ENCODE measurements around the gene CLDN22. TPM values are rescaled to one million over a fixed set of nuclear protein-coding genes. Genes with fewer than 3 reads are reported as not detected.

CLDN22 gene
- total RNA-seq, 4 donors from 2014 or later = not detected

GRCh38 chr4:183335369-183335940, 15.4 kb upstream of the CLDN22 start:
- H3K4me1 ChIP-seq = no peaks in the 10 kb centered on the region
- no peaks in the 10 kb centered on the region for H3K9me3 ChIP-seq
- TF ChIP-seq CTCF (IDR thresholded peaks at IDR 0.05) (no peak), POLR2A (IDR thresholded peaks at IDR 0.05) (no peak)
- H3K27ac ChIP-seq = no peak overlapping the region
- no peak for DNase-seq
- H3K36me3 ChIP-seq = no peaks in the 10 kb centered on the region
- no peaks in the 10 kb centered on the region for H3K27me3 ChIP-seq
- no peak overlapping the region for H3K4me3 ChIP-seq

- Histone ChIP-seq H3K27ac (no peak overlapping the region), H3K27me3 (no peaks in the 10 kb centered on the region), H3K4me1 (no peaks in the 10 kb centered on the region), H3K4me3 (no peak overlapping the region), H3K36me3 (no peaks in the 10 kb centered on the region), H3K9me3 (no peaks in the 10 kb centered on the region)
- no peak for TF ChIP-seq POLR2A (IDR thresholded peaks at IDR 0.05)
- peak in 1 of 3 donors; percentile 55 for DNase-seq
These were observed 13.9 kb upstream of the CLDN22 start for GRCh38 chr4:183333983-183334382.

GRCh38 chr4:183333202-183333601, 13.1 kb upstream of the CLDN22 start:
- H3K27ac ChIP-seq = no peak overlapping the region
- DNase-seq = no peak
- H3K4me3 ChIP-seq = no peak overlapping the region
- H3K27me3 ChIP-seq = no peaks in the 10 kb centered on the region
- no peaks in the 10 kb centered on the region for H3K4me1 ChIP-seq
- no peak for TF ChIP-seq POLR2A (IDR thresholded peaks at IDR 0.05)
- no peak for TF ChIP-seq CTCF (IDR thresholded peaks at IDR 0.05)
- H3K36me3 ChIP-seq = no peaks in the 10 kb centered on the region
- no peaks in the 10 kb centered on the region for H3K9me3 ChIP-seq

- no peaks in the 10 kb centered on the region for H3K9me3 ChIP-seq
- TF ChIP-seq CTCF (IDR thresholded peaks at IDR 0.05) = no peak
- no peak for TF ChIP-seq POLR2A (IDR thresholded peaks at IDR 0.05)
- no peak for DNase-seq
- H3K27ac ChIP-seq = no peak overlapping the region
- H3K36me3 ChIP-seq = no peaks in the 10 kb centered on the region
- no peak overlapping the region for H3K4me3 ChIP-seq
- H3K27me3 ChIP-seq = no peaks in the 10 kb centered on the region
- no peaks in the 10 kb centered on the region for H3K4me1 ChIP-seq
These were observed 12.4 kb upstream of the CLDN22 start for GRCh38 chr4:183332447-183332846.

GRCh38 chr4:183330841-183331240, 10.8 kb upstream of the CLDN22 start:
- TF ChIP-seq CTCF (IDR thresholded peaks at IDR 0.05) = no peak
- no peak for TF ChIP-seq POLR2A (IDR thresholded peaks at IDR 0.05)
- Histone ChIP-seq H3K27ac (no peak overlapping the region), H3K27me3 (no peaks in the 10 kb centered on the region), H3K36me3 (no peaks in the 10 kb centered on the region), H3K4me3 (no peak overlapping the region), H3K9me3 (no peaks in the 10 kb centered on the region), H3K4me1 (no peaks in the 10 kb centered on the region)
- DNase-seq = no peak

- no peaks in the 10 kb centered on the region for H3K36me3 ChIP-seq
- no peak overlapping the region for H3K4me3 ChIP-seq
- no peaks in the 10 kb centered on the region for H3K9me3 ChIP-seq
- H3K4me1 ChIP-seq = no peaks in the 10 kb centered on the region
- DNase-seq = no peak
- no peak for TF ChIP-seq POLR2A (IDR thresholded peaks at IDR 0.05)
- TF ChIP-seq CTCF (IDR thresholded peaks at IDR 0.05) = no peak
- no peaks in the 10 kb centered on the region for H3K27me3 ChIP-seq
- H3K27ac ChIP-seq = no peak overlapping the region
These were observed 10.1 kb upstream of the CLDN22 start for GRCh38 chr4:183329954-183330742.

All from Peyer's patch (tissue), 4 donors.